Ovary (tissue), 9 donors: ENCODE results near the gene NEDD4L. TPM values are rescaled to one million over a fixed set of nuclear protein-coding genes. Genes with fewer than 3 reads are reported as not detected.

Experiments
- DNase-seq, 5 donors: peaks; one replicate each; pipeline ENCODE4 v3.0.0-alpha.2; 2019 to 2020
- H3K27ac ChIP-seq, 2 donors: fragments of 200-600 bp; one replicate each; pipeline versions ENCODE4 v1.5.1 to v1.8.0; 2019 to 2022
- H3K27me3 ChIP-seq: fragments of 200-600 bp; one replicate; pipeline ENCODE4 v1.8.0; 2022
- H3K36me3 ChIP-seq: fragments of 200-600 bp; sonication (generic); one replicate; pipeline ENCODE4 v1.5.1; 2019
- H3K4me1 ChIP-seq: one replicate; pipeline ENCODE4 v1.8.1; 2013; ENCODE audit warnings: mild to moderate bottlenecking, moderate library complexity; ENCODE audit not compliant: insufficient read depth
- H3K4me3 ChIP-seq: fragments of 200-600 bp; sonication (generic); one replicate; pipeline ENCODE4 v1.5.1; 2017
- H3K9me3 ChIP-seq, 2 donors: fragments of 200-600 bp in 1 of 2; sonication (generic) in 1 of 2; one replicate each; pipeline versions ENCODE4 v1.5.1 to v1.8.1; 2013 to 2019; ENCODE audit warnings: mild to moderate bottlenecking in 1 of 2, moderate library complexity in 1 of 2
- EP300 ChIP-seq: sonication (generic); formaldehyde crosslinking; IDR thresholded peaks from one replicate; pipeline ENCODE4 v1.6.1; 2017; ENCODE audit warnings: antibody characterized with exemption
- POLR2A ChIP-seq: fragments of 450-650 bp; IDR thresholded peaks from one replicate; pipeline ENCODE4 v1.6.1; 2017; ENCODE audit warnings: antibody characterized with exemption, mild to moderate bottlenecking, moderate library complexity
- WGBS, 3 donors: extraction: QIAGEN DNeasy Blood & Tissue Kit in 1 of 3; methylation state at CpG; one replicate each; pipeline versions ENCODE4 v1.1.5 to v1.1.7; 2013 to 2017; 5-methylcytosine and 5-hydroxymethylcytosine counted together
- intact Hi-C, 4 donors: fragments of 100-400 bp; cut with DNase I; formaldehyde crosslinking; loops; one replicate each; pipeline versions ENCODE4 v1.11.0 to v1.15.1; 2022 to 2023
- polyA plus RNA-seq, 2 donors: library from polyadenylated mRNA; stranded (reverse); fragments of 200-250 nt in 1 of 2; fragments of 350-450 nt in 1 of 2; fragmentation: Illumina TruSeq in 1 of 2; extraction: RNeasy Lipid Tissue Mini Kit (QIAGEN cat#74804) in 1 of 2; gene quantifications; one replicate each; pipeline ENCODE4 v1.2.3, GENCODE V29; 2013 to 2014
- total RNA-seq, 7 donors: library from RNA; depleted of rRNA in 2 of 7; stranded (reverse); fragments of >200 nt in 2 of 7; fragmentation: NEBNext Ultra II Directional in 3 of 7; extraction: Animal tissue kit (Norgen Biotek cat#: 25700) in 3 of 7; gene quantifications; one replicate each; pipeline versions ENCODE4 v1.1.0 to v1.2.4, GENCODE V29; 2016 to 2023
- TF ChIP-seq, protein P1 (sequence below), 3 donors: fragments of 450-650 bp in 2 of 3; fragments of 200-600 bp in 1 of 3; IDR thresholded peaks; one replicate each; pipeline versions ENCODE4 v1.5.1 to v1.8.0; 2016 to 2022; ENCODE audit warnings: antibody characterized with exemption in 3 of 3, mild to moderate bottlenecking in 1 of 3
- donor health status: DM: no; HTN: no; CAD: no; lungs with moderate emphysema.
- donor health status: DM: no; HTN: no; CAD: no.
- donor health status: Bipolar disorder and iron deficiency.
- donor health status: DM: yes; HTN: yes; CAD: no.
- donor health status: DM: no; HTN: no; CAD: no.
- donor health status: DM: yes; HTN: yes; CAD: no.

The NEDD4L gene
- total and polyA plus RNA-seq, 9 donors = 11.0 to 75.2 (median 18.2) TPM

DNA sequence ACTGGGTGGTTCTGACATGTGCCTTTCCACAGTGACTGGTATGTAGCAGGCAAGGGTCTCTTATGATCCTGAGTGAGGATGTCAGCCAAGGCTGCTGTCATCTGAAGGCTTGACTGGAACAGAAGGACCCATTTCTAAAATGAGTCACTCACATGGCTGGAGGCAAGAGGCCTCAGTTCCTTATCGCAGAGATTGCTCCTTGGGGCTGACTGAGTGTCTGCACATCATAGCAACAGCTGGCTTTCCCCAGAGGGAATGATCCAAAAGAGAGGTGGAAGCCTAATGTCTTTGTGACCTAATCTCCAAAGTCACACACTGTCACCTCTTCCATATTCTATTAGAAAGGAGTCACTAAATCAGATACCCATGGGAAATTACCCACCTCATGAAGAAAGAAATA, 114.0 kb downstream of the NEDD4L start:
- no peak overlapping the region for H3K27ac ChIP-seq
- no peak overlapping the region for H3K4me3 ChIP-seq
- intact Hi-C loops = no loop called here
- H3K36me3 ChIP-seq = no peaks in the 10 kb centered on the region
- no peaks in the 10 kb centered on the region for H3K9me3 ChIP-seq
- H3K4me1 ChIP-seq = no peaks in the 10 kb centered on the region
- no peaks in the 10 kb centered on the region for H3K27me3 ChIP-seq
- 95 to 100% (median 98%) methylated on average over 1 of the region's 1 CpG for WGBS, 3 donors
- TF ChIP-seq POLR2A = no peak
- TF ChIP-seq, protein P1, sequence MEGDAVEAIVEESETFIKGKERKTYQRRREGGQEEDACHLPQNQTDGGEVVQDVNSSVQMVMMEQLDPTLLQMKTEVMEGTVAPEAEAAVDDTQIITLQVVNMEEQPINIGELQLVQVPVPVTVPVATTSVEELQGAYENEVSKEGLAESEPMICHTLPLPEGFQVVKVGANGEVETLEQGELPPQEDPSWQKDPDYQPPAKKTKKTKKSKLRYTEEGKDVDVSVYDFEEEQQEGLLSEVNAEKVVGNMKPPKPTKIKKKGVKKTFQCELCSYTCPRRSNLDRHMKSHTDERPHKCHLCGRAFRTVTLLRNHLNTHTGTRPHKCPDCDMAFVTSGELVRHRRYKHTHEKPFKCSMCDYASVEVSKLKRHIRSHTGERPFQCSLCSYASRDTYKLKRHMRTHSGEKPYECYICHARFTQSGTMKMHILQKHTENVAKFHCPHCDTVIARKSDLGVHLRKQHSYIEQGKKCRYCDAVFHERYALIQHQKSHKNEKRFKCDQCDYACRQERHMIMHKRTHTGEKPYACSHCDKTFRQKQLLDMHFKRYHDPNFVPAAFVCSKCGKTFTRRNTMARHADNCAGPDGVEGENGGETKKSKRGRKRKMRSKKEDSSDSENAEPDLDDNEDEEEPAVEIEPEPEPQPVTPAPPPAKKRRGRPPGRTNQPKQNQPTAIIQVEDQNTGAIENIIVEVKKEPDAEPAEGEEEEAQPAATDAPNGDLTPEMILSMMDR (IDR thresholded peaks at IDR 0.05) = no peak
- no peak for TF ChIP-seq EP300
- DNase-seq = no peak

DNA sequence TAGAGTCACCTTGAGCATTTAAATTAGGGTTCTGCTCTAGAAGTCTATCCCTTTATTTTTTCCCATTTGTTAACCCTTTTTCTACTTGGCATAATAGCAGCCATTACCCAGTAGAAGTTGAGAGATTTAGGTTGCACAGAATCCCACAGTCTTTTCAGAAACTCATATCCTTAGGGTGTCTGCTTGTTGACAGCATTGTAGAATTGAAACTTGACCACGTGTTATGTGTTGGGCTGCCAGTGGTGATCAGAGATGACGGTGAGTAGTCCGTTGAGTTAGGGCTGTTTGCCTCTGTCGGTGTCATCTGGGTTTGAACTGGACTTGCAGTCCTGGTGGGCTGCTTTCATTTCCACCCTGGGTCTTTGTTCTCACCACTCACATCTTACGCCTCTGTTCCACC, 114.4 kb downstream of the NEDD4L start:
- no peak for TF ChIP-seq EP300
- DNase-seq = no peak
- intact Hi-C loops = no loop called here
- H3K4me1 ChIP-seq = no peaks in the 10 kb centered on the region
- H3K36me3 ChIP-seq = no peaks in the 10 kb centered on the region
- H3K4me3 ChIP-seq = no peak overlapping the region
- WGBS, 3 donors = 94 to 96% (median 94%) methylated on average over 5 of the region's 5 CpGs
- no peak overlapping the region for H3K27ac ChIP-seq
- H3K27me3 ChIP-seq = no peaks in the 10 kb centered on the region
- no peaks in the 10 kb centered on the region for H3K9me3 ChIP-seq

DNA sequence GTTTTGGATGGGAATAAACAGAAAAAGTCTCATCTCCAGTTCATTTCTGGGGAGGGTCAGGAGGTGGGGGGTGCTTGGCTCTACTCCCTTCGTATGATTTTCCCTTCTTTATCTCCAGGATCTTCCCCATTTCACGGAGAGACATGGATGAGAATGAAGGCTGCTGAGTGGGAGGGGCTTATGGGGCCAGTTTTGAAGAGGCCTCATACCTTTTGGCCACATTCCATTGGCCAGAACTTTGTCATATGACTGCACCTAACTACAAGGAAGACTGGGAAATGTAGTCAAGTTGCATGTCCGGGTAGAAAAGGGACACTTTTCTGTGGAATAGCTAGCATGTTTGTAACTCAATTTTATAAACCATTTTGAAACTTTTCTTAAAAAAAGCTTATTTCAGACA, 117.6 kb downstream of the NEDD4L start:
- intact Hi-C loops = no loop called here
- H3K4me3 ChIP-seq = no peak overlapping the region
- H3K27me3 ChIP-seq = no peaks in the 10 kb centered on the region
- DNase-seq = no peak
- no peaks in the 10 kb centered on the region for H3K9me3 ChIP-seq
- no peak overlapping the region for H3K27ac ChIP-seq
- 31 to 51% (median 34%) methylated on average over 3 of the region's 3 CpGs for WGBS, 3 donors
- TF ChIP-seq POLR2A (no peak), EP300 (no peak)
- TF ChIP-seq, protein P1 (IDR thresholded peaks at IDR 0.05) = no peak
- H3K4me1 ChIP-seq = no peaks in the 10 kb centered on the region
- H3K36me3 ChIP-seq = no peaks in the 10 kb centered on the region

DNA sequence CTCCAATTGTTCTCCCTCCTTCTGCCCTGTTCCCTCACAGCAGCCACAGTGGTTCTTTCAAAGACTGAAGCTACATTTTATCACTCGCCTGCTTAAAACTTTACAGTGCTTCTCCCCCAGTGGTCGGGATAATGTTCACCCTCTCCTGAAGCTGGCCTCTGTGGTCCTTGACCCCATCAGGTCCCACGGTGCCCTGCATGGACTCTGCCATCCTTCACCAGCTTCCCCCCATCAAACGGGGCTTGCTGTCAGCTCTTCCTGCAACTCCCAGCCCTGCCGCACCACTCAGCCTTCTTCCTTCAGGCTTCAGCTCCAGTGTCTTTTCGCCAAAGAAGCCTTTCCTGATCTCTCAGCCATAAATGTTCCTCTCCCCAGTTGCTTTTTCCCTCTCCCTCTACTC, 118.1 kb downstream of the NEDD4L start:
- TF ChIP-seq EP300 (no peak), POLR2A (no peak)
- TF ChIP-seq, protein P1 (IDR thresholded peaks at IDR 0.05) = no peak
- Histone ChIP-seq H3K36me3 (no peaks in the 10 kb centered on the region), H3K4me1 (no peaks in the 10 kb centered on the region), H3K27me3 (no peaks in the 10 kb centered on the region), H3K27ac (no peak overlapping the region), H3K9me3 (no peaks in the 10 kb centered on the region), H3K4me3 (no peak overlapping the region)
- DNase-seq = no peak
- WGBS, 3 donors = 82 to 86% (median 83%) methylated on average over 6 of the region's 6 CpGs
- intact Hi-C loops = no loop called here

DNA sequence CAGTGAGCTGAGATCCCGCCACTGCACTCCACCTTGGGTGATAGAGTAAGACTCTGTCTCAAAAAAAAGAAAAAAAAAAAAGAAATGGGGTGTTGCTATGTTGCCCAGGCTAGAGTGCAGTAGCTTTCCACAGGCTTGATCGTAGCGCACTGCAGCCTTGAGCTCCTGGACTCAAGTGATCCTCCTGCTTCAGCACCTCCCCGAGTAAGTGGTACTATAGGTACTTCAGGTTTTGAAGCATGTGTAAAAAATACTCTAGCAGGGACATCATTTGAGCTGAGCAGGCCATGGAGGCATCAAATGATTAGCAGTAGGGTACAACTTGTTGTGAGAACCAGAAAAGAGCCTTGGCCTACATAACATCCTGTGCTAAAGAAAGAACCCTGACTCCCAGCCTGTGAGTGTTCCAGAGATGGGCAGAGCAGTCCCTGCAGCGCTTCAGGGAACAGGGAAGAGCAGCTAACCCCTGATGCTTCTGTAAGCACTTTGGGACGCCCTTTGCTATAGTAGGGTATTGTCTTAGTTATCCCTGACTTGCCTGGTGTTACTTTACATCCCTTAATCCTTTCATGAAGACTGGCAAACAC, 119.1 kb downstream of the NEDD4L start:
- Histone ChIP-seq H3K4me1 (no peaks in the 10 kb centered on the region), H3K36me3 (no peaks in the 10 kb centered on the region), H3K9me3 (no peaks in the 10 kb centered on the region), H3K4me3 (no peak overlapping the region), H3K27me3 (no peaks in the 10 kb centered on the region), H3K27ac (no peak overlapping the region)
- DNase-seq = no peak
- TF ChIP-seq EP300 = no peak
- 96 to 99% (median 97%) methylated on average over 6 of the region's 6 CpGs for WGBS, 3 donors
- intact Hi-C loops = no loop called here
